Suprapubic skin (tissue), 4 donors: ENCODE measurements around the gene ITGA2B. TPM values are rescaled to one million over a fixed set of nuclear protein-coding genes. Genes with fewer than 3 reads are reported as not detected.

Experiments
- DNase-seq, 2 donors: peaks; one replicate each; pipeline ENCODE4 v3.0.0-alpha.2; 2019; ENCODE audit warnings: low spot score in 2 of 2
- H3K27ac ChIP-seq: fragments of 200-600 bp; sonication (generic); one replicate; pipeline ENCODE4 v1.5.1; 2019
- H3K27me3 ChIP-seq: fragments of 200-600 bp; sonication (generic); one replicate; pipeline ENCODE4 v1.5.1; 2019
- H3K36me3 ChIP-seq: fragments of 200-600 bp; sonication (generic); one replicate; pipeline ENCODE4 v1.5.1; 2019
- H3K4me1 ChIP-seq: fragments of 200-600 bp; sonication (generic); one replicate; pipeline ENCODE4 v1.5.1; 2019
- H3K4me3 ChIP-seq: fragments of 200-600 bp; sonication (generic); one replicate; pipeline ENCODE4 v1.5.1; 2019; ENCODE audit warnings: mild to moderate bottlenecking
- H3K9me3 ChIP-seq: fragments of 200-600 bp; sonication (generic); one replicate; pipeline ENCODE4 v1.5.1; 2019
- CTCF ChIP-seq, 2 donors: fragments of 200-600 bp in 1 of 2; fragments of 450-650 bp in 1 of 2; sonication (generic) in 1 of 2; IDR thresholded peaks; one replicate each; pipeline ENCODE4 v1.5.1; 2016 to 2019; ENCODE audit warnings: antibody characterized with exemption in 2 of 2, mild to moderate bottlenecking in 1 of 2, moderate library complexity in 1 of 2
- EP300 ChIP-seq: sonication (generic); formaldehyde crosslinking; IDR thresholded peaks from one replicate; pipeline ENCODE4 v1.6.1; 2017; ENCODE audit warnings: antibody characterized with exemption
- POLR2A ChIP-seq, 2 donors: fragments of 450-650 bp; IDR thresholded peaks; one replicate each; pipeline ENCODE4 v1.6.1; 2017; ENCODE audit warnings: antibody characterized with exemption in 2 of 2, mild to moderate bottlenecking in 2 of 2, moderate library complexity in 2 of 2
- POLR2AphosphoS5 ChIP-seq, 3 donors: sonication (generic); formaldehyde crosslinking; IDR thresholded peaks; one replicate each; pipeline ENCODE4 v1.6.1; 2017; ENCODE audit warnings: antibody characterized with exemption in 3 of 3
- WGBS: methylation state at CpG from one replicate; pipeline ENCODE4 v1.1.5; 2018; 5-methylcytosine and 5-hydroxymethylcytosine counted together
- total RNA-seq, 4 donors: library from RNA; depleted of rRNA; stranded (reverse); fragments of >200 nt; gene quantifications; one replicate each; pipeline ENCODE4 v1.1.0, GENCODE V29; 2016

ITGA2B gene
- total RNA-seq, 4 donors from 2014 or later = 0.45 to 0.48 TPM; not detected in 2

- peaks cover 39% of the 10 kb centered on the region for H3K36me3 ChIP-seq
- no peak for DNase-seq
- H3K4me1 ChIP-seq = peaks cover 38% of the 10 kb centered on the region
- 68% methylated on average over 25 of the region's 27 CpGs for WGBS
- TF ChIP-seq CTCF (IDR thresholded peaks at IDR 0.05) (no peak), POLR2A (IDR thresholded peaks at IDR 0.05) (no peak), EP300 (no peak), POLR2AphosphoS5 (IDR thresholded peaks at IDR 0.05) (no peak)
- H3K4me3 ChIP-seq = peak overlapping the region; percentile 98
- no peak overlapping the region for H3K27ac ChIP-seq
- H3K27me3 ChIP-seq = no peaks in the 10 kb centered on the region
- H3K9me3 ChIP-seq = no peaks in the 10 kb centered on the region
Observed at GRCh38 chr17:44323359-44324091, 65.9 kb downstream of the ITGA2B start.

- H3K9me3 ChIP-seq = no peaks in the 10 kb centered on the region
- 95% methylated on average over 11 of the region's 11 CpGs for WGBS
Observed at GRCh38 chr17:44322236-44322895, 67.1 kb downstream of the ITGA2B start.

More at GRCh38 chr17:44322236-44322895, 67.1 kb downstream of the ITGA2B start:
- no peak for TF ChIP-seq POLR2A (IDR thresholded peaks at IDR 0.05)
- no peak for TF ChIP-seq CTCF (IDR thresholded peaks at IDR 0.05)
- no peak for TF ChIP-seq POLR2AphosphoS5 (IDR thresholded peaks at IDR 0.05)
- no peak for TF ChIP-seq EP300
- Histone ChIP-seq H3K36me3 (peaks cover 39% of the 10 kb centered on the region), H3K27ac (no peak overlapping the region), H3K27me3 (peaks cover under 1% of the 10 kb centered on the region), H3K4me3 (no peak overlapping the region), H3K4me1 (peaks cover 38% of the 10 kb centered on the region)
- no peak for DNase-seq

Other genes with a start within 250 kb of the ITGA2B start
- gene HROB, start 247.7 kb downstream of the ITGA2B start, total RNA-seq = 1 to 10 TPM; 1.6 to 3.7 (median 2.4) TPM
- not detected for gene ASB16, start 218.9 kb downstream of the ITGA2B start, total RNA-seq
- 10 to 100 TPM; 31.5 to 48.8 (median 36.1) TPM for gene TMUB2, start 202.7 kb downstream of the ITGA2B start, total RNA-seq
- 10 to 100 TPM; 44.1 to 75.0 (median 67.3) TPM for gene ATXN7L3, start 189.8 kb downstream of the ITGA2B start, total RNA-seq
- 100 to 1,000 TPM in 1 of 4 donors, 10 to 100 TPM in 3; 54.8 to 102 (median 71.8) TPM for gene UBTF, start 170.0 kb downstream of the ITGA2B start, total RNA-seq
- under 1 TPM in 3 of 4 donors, not detected in 1; 0.08 to 0.17 (median 0.10) TPM for gene SLC4A1, start 121.5 kb downstream of the ITGA2B start, total RNA-seq
- 10 to 100 TPM; 12.6 to 22.0 (median 14.7) TPM for gene RUNDC3A, start 81.0 kb downstream of the ITGA2B start, total RNA-seq
- gene SLC25A39, start 64.8 kb downstream of the ITGA2B start, total RNA-seq = 100 to 1,000 TPM in 3 of 4 donors, 10 to 100 TPM in 1; 94.9 to 132 (median 111) TPM
- gene GRN, start 44.3 kb downstream of the ITGA2B start, total RNA-seq = 100 to 1,000 TPM; 294 to 451 (median 340) TPM
- 1 to 10 TPM; 1.2 to 2.6 (median 1.5) TPM for gene FAM171A2, start 25.8 kb downstream of the ITGA2B start, total RNA-seq
- gene GPATCH8, start 113.8 kb upstream of the ITGA2B start, total RNA-seq = 10 to 100 TPM; 31.3 to 63.9 (median 43.4) TPM
- gene FZD2, start 167.8 kb upstream of the ITGA2B start, total RNA-seq = 1 to 10 TPM in 1 of 4 donors, under 1 TPM in 2, not detected in 1; 0.42 to 2.1 (median 0.65) TPM